GM19463 (cell line): ENCODE results near the gene GPBP1.
A peak's percentile ranks its signal among the peaks of the same experiment; 100 is the strongest.
"Not testable (repeated sequence)": the region's sequence is repeated elsewhere in the genome, so short reads cannot be mapped to it uniquely, and the experiment has no call there.

ENCODE experiments used
- ATAC-seq: cut with Tn5 transposase; IDR thresholded peaks from one replicate; pipeline ENCODE4 v1.9.1; 2021; ENCODE audit warnings: mild to moderate bottlenecking, moderate library complexity; ENCODE audit not compliant: unreplicated experiment

The GPBP1 gene

DNA sequence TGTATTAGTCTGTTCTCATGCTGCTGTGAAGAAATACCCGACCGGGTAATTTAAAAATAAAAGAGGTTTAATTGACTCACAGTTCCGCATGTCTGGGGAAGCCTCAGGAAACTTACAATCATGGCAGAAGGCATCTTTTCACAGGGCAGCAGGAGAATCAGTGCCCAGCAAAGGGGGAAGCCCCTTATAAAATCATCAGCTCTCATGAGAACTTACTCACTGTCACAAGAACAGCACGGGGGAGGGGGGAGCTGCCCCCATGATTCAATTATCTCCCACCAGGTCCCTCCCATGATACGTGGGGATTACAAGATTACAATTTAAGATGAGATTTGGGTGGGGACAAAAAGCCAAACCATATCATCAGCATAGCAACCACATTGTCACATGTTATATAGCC is 102.5 kb downstream of the GPBP1 start:
- ATAC-seq = no peak

DNA sequence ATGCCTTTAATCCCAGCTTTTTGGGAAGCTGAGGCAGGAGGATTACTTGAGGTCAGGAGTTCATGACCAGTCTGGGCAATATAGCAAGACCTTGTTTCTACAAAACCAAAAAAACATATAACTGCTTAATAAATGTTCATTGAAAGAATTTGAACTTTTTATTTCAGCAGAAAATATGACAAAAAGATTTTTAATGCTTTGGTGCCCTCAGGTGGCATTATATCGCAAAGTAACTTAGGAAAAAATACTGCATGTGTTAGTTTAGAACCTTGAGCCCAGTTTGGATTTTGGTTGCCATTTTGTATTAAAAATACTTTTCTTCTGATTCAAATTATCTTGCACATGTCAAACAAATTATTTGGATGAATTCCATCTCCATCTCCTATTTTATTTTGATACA is 103.2 kb downstream of the GPBP1 start:
- no peak for ATAC-seq

DNA sequence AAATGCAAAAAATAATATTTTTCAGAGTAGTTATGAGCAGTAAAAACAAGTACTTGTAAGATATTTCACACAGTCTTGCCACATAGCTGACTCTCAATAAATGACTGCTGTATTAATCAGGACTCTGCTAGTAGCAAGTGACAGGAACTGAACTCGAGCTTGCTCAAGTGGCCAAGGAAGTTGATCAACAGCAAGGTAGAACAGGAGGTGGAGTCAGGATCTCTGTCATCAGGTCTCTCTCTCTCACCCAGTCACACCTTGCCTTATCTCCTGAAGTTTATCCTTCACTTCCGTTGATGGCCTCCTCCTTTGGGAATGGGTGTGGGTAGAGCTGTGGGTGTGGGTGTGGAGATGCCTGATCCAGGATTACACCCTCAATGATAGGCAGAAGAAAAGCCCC is 107.0 kb downstream of the GPBP1 start:
- no peak for ATAC-seq

DNA sequence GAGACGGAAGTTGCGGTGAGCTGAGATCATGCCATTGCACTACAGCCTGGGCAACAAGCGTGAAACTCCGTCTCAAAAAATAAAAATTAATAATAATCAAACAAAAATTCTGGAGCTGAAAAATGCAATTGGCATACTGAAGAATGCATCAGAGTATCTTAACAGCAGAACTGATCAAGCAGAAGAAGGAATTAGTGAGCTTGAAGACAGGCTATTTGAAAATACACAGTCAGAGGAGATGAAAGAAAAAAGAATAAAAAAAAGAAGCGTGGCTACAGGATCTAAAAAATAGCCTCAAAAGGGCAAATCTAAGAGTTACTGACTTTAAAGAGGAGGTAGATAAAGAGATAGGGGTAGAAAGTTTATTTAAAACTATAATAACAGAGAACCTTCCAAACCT is 111.2 kb downstream of the GPBP1 start:
- not testable (repeated sequence) for ATAC-seq

DNA sequence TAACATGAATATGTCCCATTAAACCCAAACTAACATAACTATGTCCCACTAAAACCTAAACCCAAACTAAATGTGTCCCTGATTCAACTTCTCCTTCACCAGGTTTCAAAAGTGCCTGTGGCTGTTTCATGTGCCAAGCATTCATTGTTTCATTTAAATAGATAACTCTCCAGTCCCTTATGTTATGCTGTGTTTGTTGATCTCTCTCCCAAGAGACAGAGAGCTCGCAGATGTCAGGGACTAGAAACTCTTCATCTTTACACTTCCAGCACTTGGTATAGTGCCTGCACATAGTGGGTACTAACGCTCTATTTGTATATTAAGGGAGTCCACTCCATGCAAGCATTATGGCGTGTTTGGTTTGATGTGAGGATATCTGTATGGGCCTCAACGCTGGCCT is 118.0 kb downstream of the GPBP1 start:
- no peak for ATAC-seq

DNA sequence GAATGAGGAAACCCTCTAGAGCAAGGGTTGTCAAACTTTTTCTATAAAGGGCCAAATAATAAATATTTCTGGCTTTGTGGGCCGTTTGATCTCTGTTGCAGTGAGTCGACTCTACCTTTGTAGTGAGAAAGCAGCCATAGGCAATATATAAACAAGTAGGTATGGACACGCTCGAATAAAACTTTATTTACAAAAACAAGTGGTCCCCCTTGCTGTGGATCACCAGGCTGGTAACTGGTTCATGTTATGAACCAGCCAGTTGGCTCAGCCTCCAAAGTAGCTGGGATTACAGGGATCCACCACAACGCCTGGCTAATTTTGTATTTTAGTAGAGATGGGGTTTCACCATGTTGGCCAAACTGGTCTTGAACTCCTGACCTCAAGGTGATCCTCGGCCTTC is 118.5 kb downstream of the GPBP1 start:
- no peak for ATAC-seq

DNA sequence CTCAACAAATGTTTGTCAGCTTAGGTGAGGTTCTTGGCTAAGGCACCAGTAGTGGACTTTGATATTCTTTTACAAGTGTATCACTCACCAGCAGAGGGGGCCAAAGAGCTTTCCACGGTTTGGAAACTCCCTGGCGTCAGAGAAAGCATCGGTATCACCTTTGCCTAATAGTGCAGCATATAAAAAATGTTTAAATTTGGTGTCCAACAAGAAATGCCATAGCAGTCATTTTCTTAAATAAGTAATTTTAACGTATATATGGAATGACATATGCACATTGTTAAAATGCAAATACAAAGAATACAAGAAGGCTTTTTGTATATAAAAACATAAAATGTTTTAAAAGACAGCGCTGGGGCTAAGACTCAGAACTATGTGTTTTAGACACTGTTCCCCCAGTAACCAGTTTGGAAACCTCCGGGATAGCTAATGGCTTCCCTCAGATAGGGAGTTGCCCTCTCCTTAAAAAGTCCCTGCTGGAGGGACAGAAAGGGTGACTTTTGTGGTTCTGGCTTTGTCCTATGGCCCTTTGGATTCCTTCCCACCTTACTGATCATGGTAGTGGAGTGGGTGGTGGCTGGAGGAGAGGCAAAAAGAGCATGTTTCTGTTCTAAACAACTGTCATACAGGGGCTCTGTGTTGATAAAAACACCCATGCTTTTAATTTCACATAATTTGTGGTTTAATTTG is 124.6 kb downstream of the GPBP1 start:
- ATAC-seq = peak; percentile 44

DNA sequence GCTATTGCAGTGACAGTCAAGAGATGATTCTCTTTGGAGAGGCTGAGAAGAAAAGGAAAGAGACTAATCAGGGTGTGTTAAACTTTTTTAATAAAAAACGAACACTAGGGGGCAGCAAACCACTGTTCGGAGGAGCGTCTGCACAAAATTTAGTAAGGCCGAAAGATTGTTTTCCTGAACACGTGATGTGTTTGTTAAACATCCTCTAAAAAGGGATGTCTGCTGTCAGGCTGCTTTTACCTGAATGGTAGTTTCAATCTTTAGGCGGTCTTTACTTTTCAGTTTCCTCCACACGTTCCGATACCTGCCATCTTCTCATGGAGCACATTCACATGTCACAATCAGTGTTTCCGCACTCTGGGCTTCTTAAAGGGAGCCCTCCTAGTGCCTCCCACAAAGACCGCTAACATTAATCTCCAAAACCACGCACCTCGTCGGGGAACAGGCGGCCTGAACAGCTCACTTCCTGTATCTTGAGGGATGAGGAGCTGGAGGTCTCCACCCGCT is 125.2 kb downstream of the GPBP1 start:
- ATAC-seq = peak; percentile 40

DNA sequence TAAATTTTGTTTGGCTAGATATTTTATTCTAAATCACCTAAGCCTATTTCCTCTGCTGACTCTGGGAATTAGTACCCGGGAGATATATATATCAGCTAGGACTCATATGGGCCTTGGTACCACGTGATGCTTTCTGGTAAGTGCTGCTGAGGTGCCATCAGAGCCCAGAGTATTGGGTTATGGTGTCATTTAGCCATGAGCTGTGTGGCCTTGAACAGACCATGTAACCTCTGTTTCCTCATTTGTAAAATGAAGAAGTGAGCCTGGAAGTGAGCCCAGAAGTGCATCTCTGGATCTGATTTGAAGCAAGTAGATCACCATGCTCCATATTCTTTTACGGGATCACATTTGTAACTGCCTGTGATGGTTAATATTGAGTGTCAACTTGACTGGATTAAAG is 126.1 kb downstream of the GPBP1 start:
- ATAC-seq = no peak

DNA sequence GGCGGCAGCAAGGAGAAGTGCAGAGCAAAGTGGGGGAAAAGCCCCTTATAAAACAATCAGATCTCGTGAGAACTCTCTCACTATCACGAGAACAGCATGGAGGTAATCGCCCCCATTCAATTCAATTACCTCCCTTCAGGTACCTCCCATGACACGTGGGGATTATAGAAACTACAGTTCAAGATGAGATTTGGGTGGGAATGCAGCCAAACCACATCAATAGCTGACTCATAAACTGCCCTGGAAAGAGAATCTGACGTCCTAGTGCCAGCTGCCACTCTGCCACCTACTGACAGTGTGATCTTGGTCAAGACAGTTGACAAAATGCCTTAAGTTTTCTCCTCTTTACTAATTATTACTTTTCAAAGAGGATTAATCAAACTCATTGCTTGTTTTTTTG is 128.3 kb downstream of the GPBP1 start:
- peak; percentile 56 for ATAC-seq

DNA sequence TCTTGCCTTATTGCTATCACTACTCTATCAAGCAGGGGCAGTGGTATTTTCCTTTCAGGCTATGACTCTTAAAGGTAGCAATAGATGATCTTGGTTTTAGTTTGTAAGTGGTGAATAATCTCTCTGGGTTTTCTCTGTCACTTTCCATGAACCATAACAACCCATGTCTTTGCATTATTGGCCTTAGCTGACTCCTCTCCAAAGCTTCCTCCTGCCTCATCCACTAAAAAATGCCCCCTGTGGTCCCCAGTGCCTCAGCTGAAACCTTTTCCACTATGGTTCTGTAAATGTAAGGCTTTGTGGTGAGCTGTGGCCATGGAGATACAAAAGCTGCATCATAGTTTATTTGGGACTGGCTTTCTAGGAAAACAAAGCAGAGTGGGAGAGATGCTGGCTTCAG is 128.8 kb downstream of the GPBP1 start:
- no peak for ATAC-seq

DNA sequence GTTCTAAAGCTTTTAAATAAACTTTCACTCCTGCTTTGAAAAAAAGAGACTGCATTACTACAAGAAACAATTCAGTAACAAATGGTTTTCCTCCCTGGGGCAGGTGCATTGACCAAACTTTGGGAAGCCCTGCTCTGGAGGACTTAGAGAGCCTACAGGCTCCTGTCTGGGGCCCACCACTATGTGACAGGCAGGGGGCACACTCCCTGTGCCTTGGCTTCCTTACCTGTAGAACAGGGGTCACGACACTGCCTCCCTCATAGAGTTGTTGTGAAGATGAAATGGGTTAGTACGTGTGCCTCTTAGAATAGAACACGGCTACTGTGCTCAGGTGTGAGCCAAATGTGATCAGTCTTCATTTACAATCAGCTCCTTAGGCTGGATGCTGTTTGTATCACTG is 130.1 kb downstream of the GPBP1 start:
- ATAC-seq = no peak

DNA sequence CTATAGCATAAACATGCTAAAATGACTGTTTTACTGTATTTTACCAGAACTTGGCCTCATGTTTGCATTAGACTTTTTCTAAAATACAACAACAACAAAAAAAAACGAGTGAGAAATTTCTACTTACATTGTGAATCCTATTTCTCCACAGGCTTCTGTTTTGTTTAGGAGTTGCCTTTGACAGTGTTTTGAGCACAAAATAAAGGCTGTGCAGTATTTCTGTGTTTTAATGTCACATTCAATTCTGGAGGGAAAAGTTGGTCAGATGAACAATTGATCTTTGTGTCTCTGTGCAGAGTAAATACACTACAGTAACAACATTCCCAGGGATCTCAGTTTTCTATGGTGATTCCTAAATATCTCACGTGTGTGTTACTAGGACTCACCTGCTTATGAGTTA is 131.1 kb downstream of the GPBP1 start:
- ATAC-seq = no peak

DNA sequence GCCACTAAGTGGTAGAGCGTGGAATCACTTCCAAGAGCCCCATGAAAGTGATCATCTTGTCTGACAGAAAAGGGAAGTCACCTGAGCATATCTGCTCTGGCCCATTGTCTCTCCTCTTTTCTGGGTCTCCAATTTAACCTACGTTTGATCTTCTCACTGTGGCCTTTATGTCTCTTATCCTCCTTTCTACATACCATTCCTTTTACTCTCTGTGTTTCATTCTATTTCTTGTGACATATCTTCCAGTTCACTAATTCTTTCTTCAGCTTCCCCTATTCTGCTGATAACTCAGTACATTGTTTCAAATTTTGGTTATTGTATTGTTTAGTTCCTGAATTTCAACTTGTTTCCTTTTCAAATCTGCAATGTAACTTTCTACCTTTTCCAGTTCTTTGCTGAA is 132.5 kb downstream of the GPBP1 start:
- no peak for ATAC-seq

DNA sequence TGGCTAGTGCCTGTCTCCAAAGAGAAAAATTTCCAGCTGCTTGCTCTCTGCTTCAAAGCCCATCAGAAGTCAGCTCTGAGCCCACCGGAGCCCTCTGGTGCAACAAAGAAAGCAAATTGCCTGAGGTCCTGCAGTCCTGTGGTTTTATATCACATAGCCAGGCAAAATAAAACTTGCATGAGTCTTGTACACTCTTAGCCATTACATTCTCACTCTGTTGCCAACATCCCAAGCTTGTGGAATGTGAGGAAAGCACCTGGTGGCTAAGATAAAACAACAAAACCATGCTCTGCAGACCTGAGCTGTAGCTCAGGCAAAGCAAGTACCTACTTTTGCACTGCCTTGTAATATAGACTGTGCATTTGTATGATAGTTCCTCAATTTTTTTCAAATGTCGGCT is 133.7 kb downstream of the GPBP1 start:
- ATAC-seq = no peak

DNA sequence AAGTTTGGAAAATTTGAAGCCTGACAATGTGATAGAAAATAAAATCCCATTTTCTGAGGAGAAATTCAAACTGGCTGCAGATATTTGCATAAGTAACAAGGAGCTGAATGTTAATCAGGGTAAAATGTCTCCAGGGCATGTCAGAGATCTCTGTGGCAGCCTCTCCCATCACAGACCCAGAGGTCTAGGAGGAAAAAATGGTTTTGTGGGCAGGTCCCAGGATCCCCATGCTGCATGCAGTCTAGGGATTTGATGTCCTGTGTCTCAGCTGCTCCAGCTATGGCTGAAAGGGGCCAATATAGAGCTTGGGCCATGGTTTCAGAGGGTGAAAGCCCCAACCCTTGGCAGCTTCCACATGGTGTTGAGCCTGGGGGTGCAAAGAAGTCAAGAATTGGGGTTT is 135.2 kb downstream of the GPBP1 start:
- ATAC-seq = not testable (repeated sequence)

DNA sequence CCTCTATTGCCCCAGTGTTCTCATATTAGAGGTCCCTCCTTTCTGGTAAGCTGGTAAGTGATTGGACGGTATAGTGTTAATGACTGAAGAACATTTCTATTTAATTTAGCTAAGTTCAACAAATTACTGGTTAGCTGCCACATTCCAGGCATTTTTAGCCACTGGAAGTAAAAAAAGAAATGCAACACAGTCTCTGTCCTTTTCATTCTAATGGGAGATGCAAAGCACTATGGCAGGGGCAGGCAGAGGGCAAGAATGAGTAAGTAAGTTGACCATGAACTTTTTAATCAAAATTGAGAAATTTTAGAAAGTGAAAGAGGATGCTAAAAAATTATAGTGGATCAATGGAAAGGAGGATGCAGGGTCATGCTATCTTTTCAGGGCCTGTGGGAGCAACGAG is 137.4 kb downstream of the GPBP1 start:
- ATAC-seq = no peak

DNA sequence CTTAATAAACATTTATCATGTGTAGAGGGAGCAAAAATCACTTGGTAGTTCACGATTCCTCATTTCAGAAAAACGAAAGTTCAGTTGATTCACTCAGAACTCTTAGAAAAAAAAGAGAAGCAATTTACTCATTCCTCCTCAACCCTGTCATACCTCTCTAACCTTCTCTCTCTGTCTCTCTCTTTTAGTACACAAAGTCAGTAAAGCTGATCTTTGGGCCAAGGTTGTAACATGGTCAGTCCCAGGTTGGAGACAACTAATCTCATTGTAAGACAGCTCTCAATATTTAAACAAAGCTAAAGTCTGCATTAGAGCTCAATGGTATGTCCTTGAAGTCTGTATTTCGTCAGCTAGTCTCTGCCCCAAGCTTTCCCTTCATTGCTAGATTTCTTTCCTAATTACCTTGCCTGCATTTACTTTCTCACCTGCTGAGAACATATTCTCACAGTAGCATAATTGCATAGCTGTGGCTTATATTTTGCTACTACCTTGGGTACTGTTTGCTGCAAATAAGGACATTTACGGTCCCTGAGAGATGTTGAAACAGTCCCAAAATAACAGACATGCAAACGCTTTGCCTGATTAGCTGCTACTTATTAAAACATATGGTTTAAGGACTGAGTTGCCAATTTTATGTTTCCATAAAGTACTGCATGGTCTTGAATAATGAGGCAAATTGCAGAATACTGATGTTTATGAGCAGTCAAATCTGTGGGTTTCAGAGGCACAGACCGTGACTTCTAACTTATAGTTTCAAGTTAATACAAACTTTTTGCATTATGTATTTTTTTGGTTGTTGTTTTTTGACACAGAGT is 138.3 kb downstream of the GPBP1 start:
- no peak for ATAC-seq

DNA sequence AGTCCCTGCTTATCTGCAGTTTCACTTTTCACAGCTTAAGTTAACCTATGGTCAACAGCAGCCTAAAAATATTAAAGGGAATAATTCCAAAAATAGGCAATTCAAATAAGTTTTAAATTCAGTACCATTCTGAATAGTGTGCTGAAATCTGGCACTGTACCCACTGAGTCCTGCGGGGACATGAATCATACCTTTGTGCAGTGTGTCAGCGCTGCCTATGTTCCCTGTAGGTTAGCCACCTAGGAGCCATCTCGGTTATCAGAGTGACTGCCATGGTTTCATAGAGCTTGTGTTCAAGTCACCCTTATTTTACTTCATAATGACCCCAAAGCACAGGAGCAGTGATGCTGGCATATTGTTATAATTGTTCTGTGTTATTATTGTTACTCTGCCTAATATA is 139.9 kb downstream of the GPBP1 start:
- no peak for ATAC-seq
